GM12892 (cell line): Measurements from ENCODE around the gene GAL3ST3.

Source experiments
- POLR2A ChIP-seq: IDR thresholded peaks from 2 replicates; pipeline ENCODE4 v1.6.1; 2011; ENCODE audit warnings: low read depth, low read length, control low read depth
- POLR2AphosphoS5 ChIP-seq: IDR thresholded peaks from 2 replicates; pipeline ENCODE4 v1.6.1; 2011; ENCODE audit warnings: low read depth, low read length, control low read depth

- TF ChIP-seq POLR2AphosphoS5, result no peak
- no peak for TF ChIP-seq POLR2A
Observed at GRCh38 chr11:66075273-66075672, 26.3 kb upstream of the GAL3ST3 start.
